Endothelial cell of umbilical vein (primary cell): ENCODE measurements around the gene CINP.

Experiments
- CTCF ChIP-seq, 2 donors: IDR thresholded peaks; 1 replicate in 1 of 2; 2 replicates in 1 of 2; pipeline ENCODE4 v1.5.1; 2011; ENCODE audit warnings: low read length in 2 of 2, mild to moderate bottlenecking in 2 of 2, moderate library complexity in 2 of 2, control low read depth in 1 of 2, inconsistent platforms in 1 of 2, low read depth in 1 of 2; ENCODE audit not compliant: insufficient read depth in 1 of 2; ENCODE audit errors: extremely low read depth in 1 of 2
- JUN ChIP-seq: IDR thresholded peaks from 2 replicates; pipeline ENCODE4 v1.6.1; 2011; ENCODE audit warnings: borderline replicate concordance, low read depth; ENCODE audit not compliant: insufficient read length, insufficient read depth
- MYC ChIP-seq: IDR thresholded peaks from one replicate; pipeline ENCODE4 v1.6.1; 2011; ENCODE audit warnings: mild to moderate bottlenecking, low read depth, low read length
- POLR2A ChIP-seq: IDR thresholded peaks from 2 replicates; pipeline ENCODE4 v1.6.1; 2012; ENCODE audit warnings: low read depth, mild to moderate bottlenecking, control low read depth, low read length

- TF ChIP-seq POLR2A (no peak), CTCF (IDR thresholded peaks at IDR 0.05; ENCODE audit: extremely low read depth in 1 of 2, insufficient read depth in 1 of 2, low read depth in 1 of 2, low read length in 2 of 2) (no peak), MYC (no peak), JUN (no peak)
These were observed 44.6 kb upstream of the CINP start for GRCh38 chr14:102407258-102407657.
